Cardiac muscle cell (in vitro differentiated cells and primary cell): ENCODE data around the gene RYR1. TPM values are rescaled to one million over a fixed set of nuclear protein-coding genes. Genes with fewer than 3 reads are reported as not detected.

Source experiments
- DNase-seq, 2 donors: peaks; one replicate each; pipeline versions ENCODE4 v3.0.0 to v3.0.0-alpha.2; 2010 to 2017; ENCODE audit warnings: low read depth in 1 of 2, low spot score in 1 of 2
- H3K27ac ChIP-seq: fragments of 200-600 bp; sonication (generic); 2 replicates; pipeline ENCODE4 v1.5.1; 2016
- H3K27me3 ChIP-seq: fragments of 200-600 bp; sonication (generic); 2 replicates; pipeline ENCODE4 v1.6.0; 2016; ENCODE audit warnings: control low read depth
- H3K36me3 ChIP-seq: fragments of 200-600 bp; sonication (generic); 2 replicates; pipeline ENCODE4 v1.5.1; 2016; ENCODE audit warnings: control low read depth
- H3K4me1 ChIP-seq: fragments of 200-600 bp; sonication (generic); 2 replicates; pipeline ENCODE4 v1.8.1; 2017; ENCODE audit warnings: low read depth, mild to moderate bottlenecking, mixed run types
- H3K4me3 ChIP-seq: fragments of 200-600 bp; sonication (generic); 2 replicates; pipeline ENCODE4 v1.5.1; 2016; ENCODE audit warnings: mild to moderate bottlenecking
- H3K9me3 ChIP-seq: fragments of 200-600 bp; sonication (generic); 2 replicates; pipeline ENCODE4 v1.5.1; 2017; ENCODE audit warnings: low read depth, mild to moderate bottlenecking, control low read depth
- polyA plus RNA-seq: library from polyadenylated mRNA; unstranded; fragments of >200 nt; fragmentation: Nextera tagmentation; extraction: Ambion mirVana; gene quantifications from 2 replicates; pipeline ENCODE4 v1.2.1, GENCODE V29; 2016
- total RNA-seq: library from RNA; depleted of rRNA; stranded (reverse); fragments of >200 nt; gene quantifications from 2 replicates; pipeline ENCODE4 v1.2.3, GENCODE V29; 2016
- TF ChIP-seq, protein P1 (sequence below): IDR thresholded peaks from 2 replicates; pipeline ENCODE4 v1.5.1; 2012; ENCODE audit warnings: low read depth, mild to moderate bottlenecking, low read length

The RYR1 gene
- total RNA-seq (4.9 and 12.8 TPM in 2 replicates), polyA plus RNA-seq (0.71 and 3.5 TPM in 2 replicates)

DNA sequence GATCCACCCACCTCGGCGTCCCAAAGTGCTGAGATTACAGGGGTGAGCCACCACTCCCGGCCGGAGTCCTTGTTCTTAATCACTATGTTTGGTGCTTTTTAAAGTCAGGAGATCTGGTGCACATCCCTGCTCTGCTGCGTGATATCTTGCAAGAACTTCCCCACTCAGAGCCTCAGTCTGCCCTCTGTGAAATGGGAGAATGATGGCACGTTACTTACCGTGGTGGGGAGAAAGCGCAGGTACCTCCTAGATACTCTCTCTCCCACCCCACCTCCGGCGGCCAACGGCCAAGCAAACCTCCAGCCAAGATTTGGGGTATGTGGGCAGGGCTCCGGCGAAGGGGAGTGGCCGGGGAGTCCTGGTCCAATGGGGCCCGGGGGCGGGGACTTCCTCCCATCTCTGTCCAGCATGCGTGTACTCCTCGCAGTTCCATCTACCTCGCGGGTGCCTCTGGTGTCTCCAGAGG, at the start of gene RYR1:
Gene RYR1 (plus strand): TSS at position 424 of the 466 bp plus-strand sequence. CDS start 139 bp downstream, outside the sequence.
- peak within 1 kb of the TSS; percentile 20 for H3K4me3 ChIP-seq

DNA sequence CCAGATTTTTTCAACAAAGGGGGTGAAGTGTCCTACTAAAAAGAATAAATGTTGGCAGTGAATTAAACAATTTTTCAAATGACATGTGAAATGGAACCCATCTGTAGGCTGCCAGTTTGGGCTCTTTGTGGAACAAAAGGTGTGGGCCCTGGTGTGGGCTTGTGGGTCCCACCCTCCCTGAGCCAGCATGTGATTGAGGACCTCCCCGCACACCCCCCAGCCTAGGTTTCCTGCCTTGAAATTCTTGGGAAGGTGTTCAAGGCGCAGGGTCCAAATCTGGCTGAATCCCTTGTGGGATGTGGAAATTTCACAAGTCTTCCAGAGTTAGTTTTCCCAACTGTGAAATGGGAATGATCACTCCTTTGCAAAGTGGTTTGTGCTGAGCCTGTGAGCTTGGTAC, 49.7 kb upstream of the RYR1 start:
- TF ChIP-seq, protein P1, sequence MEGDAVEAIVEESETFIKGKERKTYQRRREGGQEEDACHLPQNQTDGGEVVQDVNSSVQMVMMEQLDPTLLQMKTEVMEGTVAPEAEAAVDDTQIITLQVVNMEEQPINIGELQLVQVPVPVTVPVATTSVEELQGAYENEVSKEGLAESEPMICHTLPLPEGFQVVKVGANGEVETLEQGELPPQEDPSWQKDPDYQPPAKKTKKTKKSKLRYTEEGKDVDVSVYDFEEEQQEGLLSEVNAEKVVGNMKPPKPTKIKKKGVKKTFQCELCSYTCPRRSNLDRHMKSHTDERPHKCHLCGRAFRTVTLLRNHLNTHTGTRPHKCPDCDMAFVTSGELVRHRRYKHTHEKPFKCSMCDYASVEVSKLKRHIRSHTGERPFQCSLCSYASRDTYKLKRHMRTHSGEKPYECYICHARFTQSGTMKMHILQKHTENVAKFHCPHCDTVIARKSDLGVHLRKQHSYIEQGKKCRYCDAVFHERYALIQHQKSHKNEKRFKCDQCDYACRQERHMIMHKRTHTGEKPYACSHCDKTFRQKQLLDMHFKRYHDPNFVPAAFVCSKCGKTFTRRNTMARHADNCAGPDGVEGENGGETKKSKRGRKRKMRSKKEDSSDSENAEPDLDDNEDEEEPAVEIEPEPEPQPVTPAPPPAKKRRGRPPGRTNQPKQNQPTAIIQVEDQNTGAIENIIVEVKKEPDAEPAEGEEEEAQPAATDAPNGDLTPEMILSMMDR = no peak
- Histone ChIP-seq H3K36me3 (peaks cover 28% of the 10 kb centered on the region), H3K4me3 (no peak overlapping the region), H3K9me3 (no peaks in the 10 kb centered on the region), H3K27ac (no peak overlapping the region), H3K27me3 (no peaks in the 10 kb centered on the region), H3K4me1 (no peaks in the 10 kb centered on the region)
- no peak for DNase-seq

More for the DNA sequence above, at the start of gene RYR1:
- H3K4me1 ChIP-seq = peaks cover 17% of the 10 kb centered on the region
- DNase-seq = peak; percentile 42 to 87
- H3K36me3 ChIP-seq = no peaks in the 10 kb centered on the region
- H3K27me3 ChIP-seq = no peaks in the 10 kb centered on the region
- TF ChIP-seq, protein P1 = no peak
- H3K27ac ChIP-seq = peak within 1 kb of the TSS; percentile 6
- H3K9me3 ChIP-seq = no peaks in the 10 kb centered on the region

DNA sequence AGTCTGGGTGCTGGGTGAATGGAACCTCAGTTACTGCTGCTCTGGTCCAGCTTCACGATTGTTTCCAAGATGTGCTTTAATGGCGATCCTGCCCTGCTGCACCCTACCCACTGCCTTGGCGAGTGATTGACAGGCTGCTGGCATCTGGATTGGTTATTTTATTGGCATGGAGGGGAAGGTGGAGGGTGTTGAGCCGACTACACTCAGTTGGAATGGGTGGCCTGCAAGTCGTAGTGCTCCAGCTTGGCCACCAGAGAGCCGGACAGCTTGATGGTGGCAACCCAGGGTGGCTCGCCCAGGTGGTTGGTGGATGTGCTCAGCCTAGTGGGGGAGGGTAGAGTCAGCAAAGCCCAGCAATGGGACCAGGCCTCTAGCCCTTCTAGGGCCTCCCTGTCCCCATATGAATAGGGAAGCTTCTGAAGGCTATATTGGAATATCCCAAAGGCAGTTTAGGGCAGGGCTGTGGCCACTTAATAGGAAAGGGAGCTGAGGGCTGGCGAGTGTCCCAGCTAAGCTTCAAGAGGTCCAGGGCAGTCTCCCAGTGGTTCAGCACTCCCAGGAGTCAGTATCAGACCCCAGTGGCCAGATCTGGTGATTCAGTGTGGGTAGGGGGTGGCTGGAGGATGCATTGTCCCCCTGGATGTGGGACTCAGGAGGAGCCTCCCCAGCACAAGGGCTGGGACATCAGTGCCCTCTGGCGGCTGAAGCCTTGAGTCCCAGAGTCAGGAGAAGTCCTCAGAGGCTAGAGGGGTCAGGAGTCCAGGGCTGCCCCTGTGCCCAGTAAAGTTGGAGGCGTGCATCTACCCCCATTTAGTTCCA, 49.1 kb upstream of the RYR1 start:
- Histone ChIP-seq H3K9me3 (no peaks in the 10 kb centered on the region), H3K27ac (no peak overlapping the region), H3K27me3 (no peaks in the 10 kb centered on the region), H3K4me1 (no peaks in the 10 kb centered on the region), H3K36me3 (peaks cover 26% of the 10 kb centered on the region), H3K4me3 (no peak overlapping the region)
- TF ChIP-seq, protein P1 = peak; percentile 46
- peak in 1 of 2 donors; percentile 38 for DNase-seq

DNA sequence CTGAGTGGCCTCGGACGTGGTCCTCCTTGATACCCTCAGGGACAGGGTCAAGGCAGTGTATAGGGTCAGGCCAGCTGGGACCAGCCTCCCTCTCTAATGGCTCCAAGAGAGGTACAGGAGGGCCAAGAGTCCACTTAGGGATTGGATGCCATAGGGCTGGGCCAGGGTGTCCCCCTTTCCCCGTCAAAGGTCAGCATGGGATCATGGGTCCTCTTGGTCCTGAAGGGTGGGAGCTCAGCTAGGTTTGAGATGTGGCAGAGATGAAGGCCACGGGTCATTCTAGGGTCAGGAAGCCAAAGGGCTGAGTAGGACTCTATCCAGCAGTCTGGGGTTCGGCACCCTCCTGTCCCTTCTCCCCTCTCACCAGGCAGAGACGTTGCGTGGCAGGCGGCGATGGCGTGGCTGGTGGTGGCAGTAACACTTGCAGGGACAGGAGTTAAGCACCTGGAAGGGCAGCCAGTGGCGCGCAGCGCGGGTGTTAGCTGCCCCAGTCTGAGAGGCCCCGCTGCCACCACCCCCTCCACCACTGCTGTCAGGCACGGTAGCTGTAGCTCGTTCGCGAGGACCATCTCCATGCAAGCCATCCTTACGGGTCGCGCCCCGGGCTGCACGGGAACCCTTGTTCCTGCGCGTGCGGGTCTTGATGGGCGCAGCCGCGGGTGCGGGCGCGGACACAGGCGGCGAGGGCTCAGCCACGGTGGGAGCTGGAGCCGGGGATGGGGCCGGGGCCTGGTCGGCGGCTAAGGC, 48.3 kb upstream of the RYR1 start:
- TF ChIP-seq, protein P1 = peak; percentile 0
- Histone ChIP-seq H3K4me1 (no peaks in the 10 kb centered on the region), H3K36me3 (peaks cover 26% of the 10 kb centered on the region), H3K27ac (no peak overlapping the region), H3K4me3 (no peak overlapping the region), H3K27me3 (no peaks in the 10 kb centered on the region), H3K9me3 (no peaks in the 10 kb centered on the region)
- no peak for DNase-seq

DNA sequence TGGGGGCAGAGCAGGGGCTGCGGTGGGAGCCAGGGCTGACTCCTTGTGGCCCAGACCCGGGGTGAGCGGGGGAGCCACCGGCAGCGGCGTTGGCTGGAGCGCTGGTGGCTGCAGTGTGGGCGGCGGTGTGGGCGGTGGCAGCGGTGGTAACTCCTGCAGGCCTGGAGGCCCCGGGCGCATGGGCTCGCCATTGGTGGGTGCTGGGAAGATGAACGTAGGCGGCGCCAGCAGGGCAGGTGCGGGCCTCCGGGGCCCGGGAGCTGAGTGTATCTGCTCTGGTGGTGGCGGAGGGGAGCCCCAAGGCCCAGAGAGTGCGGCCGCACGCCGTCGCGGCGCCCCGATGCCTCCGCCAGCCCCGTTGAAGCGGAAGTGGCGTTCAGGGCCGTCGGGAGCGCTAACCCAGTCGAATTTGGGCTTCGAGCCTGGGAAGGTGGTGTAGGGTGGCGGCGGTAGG, 47.7 kb upstream of the RYR1 start:
- H3K4me1 ChIP-seq = no peaks in the 10 kb centered on the region
- H3K27me3 ChIP-seq = no peaks in the 10 kb centered on the region
- DNase-seq = no peak
- no peak overlapping the region for H3K4me3 ChIP-seq
- no peaks in the 10 kb centered on the region for H3K9me3 ChIP-seq
- H3K36me3 ChIP-seq = peaks cover 25% of the 10 kb centered on the region
- TF ChIP-seq, protein P1 = no peak
- H3K27ac ChIP-seq = no peak overlapping the region
